Esophagus squamous epithelium (tissue), 5 donors: ENCODE data around the gene ANKRD13C. TPM values are rescaled to one million over a fixed set of nuclear protein-coding genes. Genes with fewer than 3 reads are reported as not detected.

Experiments
- DNase-seq: peaks from one replicate; lab custom pipeline; 2025; lab: John Stamatoyannopoulos, UW
- H3K27ac ChIP-seq, 4 donors: fragments of 200-600 bp; sonication (generic); one replicate each; pipeline ENCODE4 v1.5.1; 2016 to 2019; ENCODE audit warnings: mild to moderate bottlenecking in 1 of 4
- H3K27me3 ChIP-seq, 4 donors: fragments of 200-600 bp; sonication (generic); 1 replicate in 3 of 4; 2 replicates in 1 of 4; pipeline versions ENCODE4 v1.5.1 to v1.6.0; 2017 to 2021; ENCODE audit warnings: antibody characterized with exemption in 1 of 4
- H3K36me3 ChIP-seq, 3 donors: fragments of 200-600 bp; sonication (generic); one replicate each; pipeline ENCODE4 v1.5.1; 2016 to 2019
- H3K4me1 ChIP-seq, 3 donors: fragments of 200-600 bp; sonication (generic); one replicate each; pipeline ENCODE4 v1.5.1; 2017 to 2019
- H3K4me3 ChIP-seq, 4 donors: fragments of 200-600 bp; sonication (generic); 1 replicate in 3 of 4; 2 replicates in 1 of 4; pipeline ENCODE4 v1.5.1; 2016 to 2019; ENCODE audit warnings: mild to moderate bottlenecking in 2 of 4, moderate library complexity in 1 of 4
- H3K9me3 ChIP-seq, 3 donors: fragments of 200-600 bp; sonication (generic); one replicate each; pipeline ENCODE4 v1.5.1; 2016 to 2019
- POLR2A ChIP-seq, 4 donors: fragments of 450-650 bp; IDR thresholded peaks; one replicate each; pipeline ENCODE4 v1.6.1; 2017; ENCODE audit warnings: antibody characterized with exemption in 4 of 4, mild to moderate bottlenecking in 4 of 4, moderate library complexity in 3 of 4
- WGBS, 2 donors: methylation state at CpG; one replicate each; pipeline ENCODE4 v1.1.5; 2018; 5-methylcytosine and 5-hydroxymethylcytosine counted together
- intact Hi-C: fragments of 100-400 bp; cut with DNase I; formaldehyde crosslinking; loops from one replicate; pipeline ENCODE4 v1.15.0; 2022
- total RNA-seq, 4 donors: library from RNA; depleted of rRNA; stranded (reverse); fragments of >200 nt; gene quantifications; one replicate each; pipeline ENCODE4 v1.1.0, GENCODE V29; 2016
- TF ChIP-seq, protein P1 (sequence below), 6 experiments: fragments of 450-650 bp in 4 of 6; fragments of 200-600 bp in 2 of 6; sonication (generic) in 2 of 6; IDR thresholded peaks; one replicate each; pipeline ENCODE4 v1.5.1; 2016 to 2019; ENCODE audit warnings: antibody characterized with exemption in 6 of 6, mild to moderate bottlenecking in 4 of 6, moderate library complexity in 4 of 6
- donor health status: DM: yes; HTN: yes; CAD: no.

The ANKRD13C gene
- total RNA-seq, 4 donors from 2014 or later = 17.2 to 23.3 (median 17.4) TPM

DNA sequence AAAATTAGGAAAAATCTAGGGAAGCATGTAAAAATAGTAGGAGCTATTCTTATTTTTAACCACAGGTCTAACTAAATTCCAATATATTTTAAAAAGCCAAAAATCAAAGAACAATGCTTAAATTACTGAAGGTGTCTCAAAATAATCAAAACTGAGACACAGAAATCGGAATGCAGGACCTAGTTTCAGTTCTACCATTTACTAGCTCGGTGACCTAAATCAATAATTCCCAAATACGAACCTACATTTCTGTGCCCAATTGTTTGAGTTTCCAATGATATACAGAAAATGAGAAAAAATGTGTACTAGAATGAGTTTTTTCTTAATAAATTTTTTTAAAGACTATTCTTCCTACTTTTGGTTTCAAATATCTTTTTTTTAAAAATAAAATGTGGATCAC is 37.4 kb downstream of the ANKRD13C start:
- H3K9me3 ChIP-seq = no peaks in the 10 kb centered on the region
- TF ChIP-seq, protein P1, sequence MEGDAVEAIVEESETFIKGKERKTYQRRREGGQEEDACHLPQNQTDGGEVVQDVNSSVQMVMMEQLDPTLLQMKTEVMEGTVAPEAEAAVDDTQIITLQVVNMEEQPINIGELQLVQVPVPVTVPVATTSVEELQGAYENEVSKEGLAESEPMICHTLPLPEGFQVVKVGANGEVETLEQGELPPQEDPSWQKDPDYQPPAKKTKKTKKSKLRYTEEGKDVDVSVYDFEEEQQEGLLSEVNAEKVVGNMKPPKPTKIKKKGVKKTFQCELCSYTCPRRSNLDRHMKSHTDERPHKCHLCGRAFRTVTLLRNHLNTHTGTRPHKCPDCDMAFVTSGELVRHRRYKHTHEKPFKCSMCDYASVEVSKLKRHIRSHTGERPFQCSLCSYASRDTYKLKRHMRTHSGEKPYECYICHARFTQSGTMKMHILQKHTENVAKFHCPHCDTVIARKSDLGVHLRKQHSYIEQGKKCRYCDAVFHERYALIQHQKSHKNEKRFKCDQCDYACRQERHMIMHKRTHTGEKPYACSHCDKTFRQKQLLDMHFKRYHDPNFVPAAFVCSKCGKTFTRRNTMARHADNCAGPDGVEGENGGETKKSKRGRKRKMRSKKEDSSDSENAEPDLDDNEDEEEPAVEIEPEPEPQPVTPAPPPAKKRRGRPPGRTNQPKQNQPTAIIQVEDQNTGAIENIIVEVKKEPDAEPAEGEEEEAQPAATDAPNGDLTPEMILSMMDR (IDR thresholded peaks at IDR 0.05) = no peak
- no peak for TF ChIP-seq POLR2A (IDR thresholded peaks at IDR 0.05)
- intact Hi-C loops = no loop called here
- no peak overlapping the region for H3K4me3 ChIP-seq
- H3K27me3 ChIP-seq = no peaks in the 10 kb centered on the region
- H3K27ac ChIP-seq = no peak overlapping the region
- peaks cover 0 to 19% (median 2%) of the 10 kb centered on the region in 3 donors for H3K36me3 ChIP-seq
- peaks cover 0 to 4% (median 0%) of the 10 kb centered on the region in 3 donors for H3K4me1 ChIP-seq
- WGBS, 2 donors = 90 to 92% methylated on average over 3 of the region's 3 CpGs
- no peak for DNase-seq

DNA sequence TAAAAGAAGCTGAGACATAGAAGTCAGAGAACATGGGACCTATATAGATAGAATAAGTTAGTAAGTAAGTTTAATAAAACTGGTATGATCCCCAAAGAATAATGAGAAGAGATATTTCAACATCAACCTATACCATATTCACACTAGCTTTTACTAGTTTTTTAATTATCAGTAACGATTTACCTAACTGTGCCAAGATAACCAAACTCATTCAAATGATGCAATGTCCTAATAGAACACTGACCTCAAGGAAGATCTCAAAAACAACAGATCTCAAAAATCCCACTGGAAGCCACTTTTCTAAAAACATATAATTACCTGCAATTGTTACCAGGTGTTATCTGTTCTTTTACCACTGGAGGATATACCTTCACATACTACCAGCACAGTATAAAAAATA is 38.7 kb downstream of the ANKRD13C start:
- TF ChIP-seq, protein P1 (IDR thresholded peaks at IDR 0.05) = no peak
- TF ChIP-seq POLR2A (IDR thresholded peaks at IDR 0.05) = no peak
- Histone ChIP-seq H3K36me3 (peaks cover 0 to 22% (median 0%) of the 10 kb centered on the region in 3 donors), H3K4me3 (no peak overlapping the region), H3K27me3 (no peaks in the 10 kb centered on the region), H3K9me3 (no peaks in the 10 kb centered on the region), H3K27ac (no peak overlapping the region), H3K4me1 (peaks cover 0 to 4% (median 0%) of the 10 kb centered on the region in 3 donors)
- WGBS, 2 donors = 75 to 87% methylated on average over 1 of the region's 1 CpG
- no peak for DNase-seq
- intact Hi-C loops = no loop called here

DNA sequence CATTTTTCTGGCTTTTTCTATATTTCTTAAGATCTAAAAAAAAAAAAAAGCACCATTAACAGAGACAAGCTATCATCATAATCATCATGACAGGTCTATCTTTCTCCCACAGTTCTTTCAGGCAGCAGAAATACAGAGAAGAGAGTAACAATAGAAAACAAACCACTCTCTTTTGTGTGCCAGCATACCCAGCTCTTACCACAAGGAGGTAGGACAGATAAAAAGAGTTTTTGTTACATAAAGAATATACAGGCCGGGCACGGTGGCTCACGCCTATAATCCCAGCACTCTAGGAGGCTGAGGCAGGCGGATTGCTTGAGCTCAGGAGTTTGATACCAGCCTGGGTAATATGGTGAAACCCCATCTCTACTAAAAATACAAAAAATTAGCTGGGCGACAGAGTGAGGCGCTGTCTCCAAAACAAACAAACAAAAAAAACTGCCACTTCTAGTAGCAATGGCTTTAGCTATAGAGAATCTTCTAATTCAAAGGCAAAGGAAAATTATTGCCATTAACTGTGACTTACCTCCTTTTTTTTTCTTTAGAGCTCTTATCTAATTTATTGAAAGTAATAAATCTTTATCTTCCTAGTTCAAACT is 39.7 kb downstream of the ANKRD13C start:
- Histone ChIP-seq H3K36me3 (peaks cover 0 to 26% (median 0%) of the 10 kb centered on the region in 3 donors), H3K9me3 (no peaks in the 10 kb centered on the region), H3K27me3 (no peaks in the 10 kb centered on the region), H3K27ac (no peak overlapping the region), H3K4me1 (peaks cover 0 to 4% (median 0%) of the 10 kb centered on the region in 3 donors), H3K4me3 (no peak overlapping the region)
- 84 to 89% methylated on average over 6 of the region's 6 CpGs for WGBS, 2 donors
- DNase-seq = no peak
- TF ChIP-seq, protein P1 (IDR thresholded peaks at IDR 0.05) = no peak
- TF ChIP-seq POLR2A (IDR thresholded peaks at IDR 0.05) = no peak
- intact Hi-C loops = no loop called here

DNA sequence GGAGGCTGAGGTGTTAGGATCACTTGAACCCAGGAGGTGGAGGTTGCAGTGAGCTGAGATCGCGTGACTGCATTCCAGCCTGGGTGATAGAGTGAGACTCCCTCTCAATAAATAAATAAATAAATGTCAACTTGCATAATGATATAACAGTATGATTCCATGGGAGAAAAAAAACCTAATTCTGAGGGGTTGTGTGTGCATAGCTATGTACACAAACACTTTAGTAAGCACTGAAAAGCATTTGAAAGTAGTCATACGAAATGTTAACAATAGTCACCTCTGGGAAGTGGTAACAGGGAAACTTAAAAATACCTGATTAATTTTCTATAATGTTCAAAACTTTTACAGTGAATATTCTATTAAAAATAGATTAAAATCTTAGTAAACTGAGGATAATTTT is 43.2 kb downstream of the ANKRD13C start:
- intact Hi-C loops = no loop called here
- H3K9me3 ChIP-seq = no peaks in the 10 kb centered on the region
- TF ChIP-seq, protein P1 (IDR thresholded peaks at IDR 0.05) = no peak
- TF ChIP-seq POLR2A (IDR thresholded peaks at IDR 0.05) = no peak
- no peak for DNase-seq
- no peak overlapping the region for H3K27ac ChIP-seq
- H3K4me1 ChIP-seq = no peaks in the 10 kb centered on the region
- WGBS, 2 donors = 94 to 100% methylated on average over 3 of the region's 3 CpGs
- no peak overlapping the region for H3K4me3 ChIP-seq
- H3K36me3 ChIP-seq = peaks cover 0 to 56% (median 0%) of the 10 kb centered on the region in 3 donors
- H3K27me3 ChIP-seq = no peaks in the 10 kb centered on the region

DNA sequence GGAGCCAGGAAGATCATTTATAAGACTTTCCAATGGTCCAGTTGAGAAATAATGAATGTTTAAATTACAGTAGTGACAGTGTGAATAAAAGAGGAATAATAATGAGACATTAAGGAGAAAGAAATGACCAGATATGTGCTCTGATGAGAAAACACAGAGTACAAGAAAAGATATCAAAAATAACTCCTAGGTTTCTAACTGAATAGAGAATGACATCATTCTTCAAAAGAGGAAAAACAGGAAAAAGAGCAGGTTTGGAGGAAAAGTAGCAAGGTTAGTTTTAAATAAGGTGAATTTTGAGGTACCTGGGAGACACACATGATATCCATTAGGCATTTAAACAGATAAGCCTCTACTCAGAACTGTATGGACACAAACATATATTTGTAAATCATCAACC is 55.0 kb downstream of the ANKRD13C start:
- H3K27me3 ChIP-seq = no peaks in the 10 kb centered on the region
- no peaks in the 10 kb centered on the region for H3K4me1 ChIP-seq
- no peak overlapping the region for H3K27ac ChIP-seq
- no peak for TF ChIP-seq POLR2A (IDR thresholded peaks at IDR 0.05)
- TF ChIP-seq, protein P1 (IDR thresholded peaks at IDR 0.05) = no peak
- no peaks in the 10 kb centered on the region for H3K9me3 ChIP-seq
- peaks cover 0 to 71% (median 0%) of the 10 kb centered on the region in 3 donors for H3K36me3 ChIP-seq
- intact Hi-C loops = no loop called here
- no peak for DNase-seq
- no peak overlapping the region for H3K4me3 ChIP-seq
